NB4 (cell line): ENCODE data around the gene TEAD1.

Experiments used
- MYC ChIP-seq: IDR thresholded peaks from 2 replicates; pipeline ENCODE4 v1.6.1; 2011; ENCODE audit warnings: low read depth, low read length
- POLR2A ChIP-seq: IDR thresholded peaks from 2 replicates; pipeline ENCODE4 v1.6.1; 2011; ENCODE audit warnings: mild to moderate bottlenecking; ENCODE audit not compliant: insufficient read length; ENCODE audit errors: extremely low read depth
- TF ChIP-seq, protein P1 (sequence below): IDR thresholded peaks from one replicate; pipeline ENCODE4 v1.5.1; 2012; ENCODE audit warnings: low read depth, low read length
- TF ChIP-seq, protein P2 (sequence below): IDR thresholded peaks from 2 replicates; pipeline ENCODE4 v1.6.1; 2011; ENCODE audit warnings: low read depth, low read length

DNA sequence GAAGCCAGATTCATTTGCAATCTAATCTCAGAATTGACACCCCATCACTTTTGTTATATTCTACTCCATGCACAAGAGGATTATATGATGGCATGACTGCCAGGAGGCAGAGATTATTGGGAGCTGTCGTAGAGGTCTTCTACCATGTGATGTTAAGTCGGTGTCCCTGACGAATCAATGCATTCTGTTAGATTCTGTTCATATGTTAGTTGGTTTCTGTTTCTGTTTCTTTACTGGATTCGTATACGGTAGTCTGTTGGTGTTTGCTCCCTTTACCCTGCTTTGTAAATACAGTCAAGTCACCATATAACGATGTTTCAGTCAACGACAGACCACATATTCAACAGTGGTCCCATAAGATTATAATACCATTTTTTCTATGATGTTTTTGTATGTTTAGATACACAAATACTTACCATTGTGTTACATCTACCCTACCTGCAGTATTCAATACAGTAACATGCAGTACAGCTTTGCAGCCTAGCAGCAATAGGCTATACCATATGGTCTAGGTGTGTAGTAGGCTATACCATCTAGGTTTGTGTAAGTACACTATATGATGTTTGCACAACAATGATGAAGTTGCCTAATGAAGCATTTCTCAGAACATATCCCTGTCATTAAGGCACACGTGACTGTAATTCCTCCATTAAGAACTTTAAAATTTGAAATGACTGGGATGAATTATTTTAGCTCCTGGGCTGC lies 312.1 kb downstream of the TEAD1 start:
- TF ChIP-seq, protein P1, sequence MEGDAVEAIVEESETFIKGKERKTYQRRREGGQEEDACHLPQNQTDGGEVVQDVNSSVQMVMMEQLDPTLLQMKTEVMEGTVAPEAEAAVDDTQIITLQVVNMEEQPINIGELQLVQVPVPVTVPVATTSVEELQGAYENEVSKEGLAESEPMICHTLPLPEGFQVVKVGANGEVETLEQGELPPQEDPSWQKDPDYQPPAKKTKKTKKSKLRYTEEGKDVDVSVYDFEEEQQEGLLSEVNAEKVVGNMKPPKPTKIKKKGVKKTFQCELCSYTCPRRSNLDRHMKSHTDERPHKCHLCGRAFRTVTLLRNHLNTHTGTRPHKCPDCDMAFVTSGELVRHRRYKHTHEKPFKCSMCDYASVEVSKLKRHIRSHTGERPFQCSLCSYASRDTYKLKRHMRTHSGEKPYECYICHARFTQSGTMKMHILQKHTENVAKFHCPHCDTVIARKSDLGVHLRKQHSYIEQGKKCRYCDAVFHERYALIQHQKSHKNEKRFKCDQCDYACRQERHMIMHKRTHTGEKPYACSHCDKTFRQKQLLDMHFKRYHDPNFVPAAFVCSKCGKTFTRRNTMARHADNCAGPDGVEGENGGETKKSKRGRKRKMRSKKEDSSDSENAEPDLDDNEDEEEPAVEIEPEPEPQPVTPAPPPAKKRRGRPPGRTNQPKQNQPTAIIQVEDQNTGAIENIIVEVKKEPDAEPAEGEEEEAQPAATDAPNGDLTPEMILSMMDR: no peak
- TF ChIP-seq POLR2A: no peak
- TF ChIP-seq, protein P2, sequence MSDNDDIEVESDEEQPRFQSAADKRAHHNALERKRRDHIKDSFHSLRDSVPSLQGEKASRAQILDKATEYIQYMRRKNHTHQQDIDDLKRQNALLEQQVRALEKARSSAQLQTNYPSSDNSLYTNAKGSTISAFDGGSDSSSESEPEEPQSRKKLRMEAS: no peak
- TF ChIP-seq MYC: no peak
